Fibroblast of pulmonary artery (primary cell): ENCODE data around the gene NUDCD3.

Source experiments
- DNase-seq: peaks from one replicate; pipeline ENCODE4 v3.0.0-alpha.2; 2010; ENCODE audit warnings: low read depth
- H3K4me3 ChIP-seq: replicated peaks from 2 replicates; pipeline ENCODE4 v1.5.1; 2011; ENCODE audit warnings: low read depth, mild to moderate bottlenecking, control low read depth, low read length, moderate library complexity
- CTCF ChIP-seq: IDR thresholded peaks from 2 replicates; pipeline ENCODE4 v1.5.1; 2011; ENCODE audit warnings: mild to moderate bottlenecking, control low read depth, low read length, inconsistent platforms; ENCODE audit errors: missing control alignments

Gene NUDCD3

GRCh38 chr7:44384586-44385433 lies 105.6 kb downstream of the NUDCD3 start:
- no peak for DNase-seq
- no peak overlapping the region for H3K4me3 ChIP-seq
- no peak for TF ChIP-seq CTCF

- no peak for TF ChIP-seq CTCF
- DNase-seq = peak; percentile 69
- no peak overlapping the region for H3K4me3 ChIP-seq
Measured at GRCh38 chr7:44383566-44383965, 106.9 kb downstream of the NUDCD3 start.

GRCh38 chr7:44382459-44383265 lies 107.8 kb downstream of the NUDCD3 start:
- peak; percentile 27 for DNase-seq
- no peak for TF ChIP-seq CTCF
- H3K4me3 ChIP-seq = no peak overlapping the region

DNA sequence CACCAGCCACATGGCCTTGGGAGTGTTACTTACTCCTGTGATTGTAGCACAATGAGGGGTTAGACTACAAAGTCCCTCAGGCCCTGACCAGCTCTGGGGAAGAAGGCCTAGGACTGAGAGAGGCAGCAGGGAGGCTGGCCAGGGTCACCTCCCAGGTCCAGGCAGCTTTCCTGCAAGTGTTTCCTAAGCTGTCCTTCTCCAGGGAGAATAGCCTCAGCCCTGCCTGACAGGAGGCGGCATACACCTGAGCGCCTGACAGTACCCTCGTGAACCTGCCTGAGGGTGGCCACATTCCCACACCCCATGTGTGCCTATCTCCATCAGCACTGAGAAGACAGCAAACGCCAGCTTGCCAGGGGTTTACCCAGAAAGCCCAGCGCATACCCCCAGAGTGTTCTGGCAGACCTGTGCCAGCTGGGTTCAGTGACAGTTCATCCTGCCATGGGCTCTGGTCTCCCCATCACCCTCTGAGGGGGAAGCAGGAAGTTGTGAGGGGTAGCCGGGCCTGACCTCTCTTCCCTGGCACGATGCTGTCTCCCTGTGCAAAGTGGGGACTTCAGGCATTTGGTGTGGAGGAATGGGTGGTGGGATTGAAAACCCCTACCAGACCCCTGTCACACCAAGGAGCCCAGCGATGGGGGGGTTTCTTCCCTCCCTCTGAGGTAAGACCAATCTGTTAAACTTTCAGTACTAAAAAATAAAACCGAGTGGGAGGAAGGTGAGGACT lies 108.8 kb downstream of the NUDCD3 start:
- DNase-seq = no peak
- no peak for TF ChIP-seq CTCF
- H3K4me3 ChIP-seq = no peak overlapping the region

DNA sequence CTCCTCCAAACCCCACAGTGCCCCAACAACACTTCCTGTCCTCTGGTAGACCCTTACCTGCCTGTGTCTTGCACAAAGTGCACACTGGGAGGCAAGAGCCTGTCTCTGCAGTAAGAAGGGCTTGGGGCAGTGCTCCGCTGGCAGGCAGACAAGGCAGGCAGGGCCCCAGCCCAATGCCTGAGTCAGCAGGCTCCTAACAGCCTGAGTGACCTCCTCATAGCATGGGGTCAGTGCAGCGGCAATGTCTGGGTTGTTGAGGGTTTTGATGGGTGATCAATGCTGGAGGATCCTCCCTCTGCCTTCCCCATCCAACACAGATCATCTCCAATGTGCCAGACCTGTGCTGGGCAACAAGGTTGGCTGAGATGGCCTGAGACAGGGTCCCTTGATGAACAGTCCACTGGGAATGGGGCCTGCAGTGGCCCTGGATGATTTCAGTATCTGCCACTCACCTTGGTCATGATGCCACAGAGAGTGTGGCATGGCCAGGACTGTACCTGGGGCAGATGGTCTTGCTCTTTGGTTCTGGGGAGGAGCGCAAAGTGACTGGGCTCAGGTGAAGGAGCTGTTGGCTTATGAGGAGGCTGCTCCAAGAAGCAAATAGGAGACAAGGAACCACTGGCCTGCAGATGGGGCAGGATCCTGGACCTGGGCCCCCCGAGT lies 109.5 kb downstream of the NUDCD3 start:
- TF ChIP-seq CTCF = no peak

GRCh38 chr7:44380189-44380830 lies 110.1 kb downstream of the NUDCD3 start:
- TF ChIP-seq CTCF = no peak
- H3K4me3 ChIP-seq = no peak overlapping the region
- no peak for DNase-seq

More for the DNA sequence above, 109.5 kb downstream of the NUDCD3 start:
- no peak overlapping the region for H3K4me3 ChIP-seq
- peak; percentile 40 for DNase-seq
